CD4-positive, alpha-beta T cell treated with Interleukin-10 for 1 hour (primary cell): ENCODE data around the gene PAX8.
"Not testable (repeated sequence)": the region's sequence is repeated elsewhere in the genome, so short reads cannot be mapped to it uniquely, and the experiment has no call there.

Experiments
- DNase-seq: peaks from one replicate; pipeline ENCODE4 v3.0.0-alpha.2; 2020

Gene PAX8

DNA sequence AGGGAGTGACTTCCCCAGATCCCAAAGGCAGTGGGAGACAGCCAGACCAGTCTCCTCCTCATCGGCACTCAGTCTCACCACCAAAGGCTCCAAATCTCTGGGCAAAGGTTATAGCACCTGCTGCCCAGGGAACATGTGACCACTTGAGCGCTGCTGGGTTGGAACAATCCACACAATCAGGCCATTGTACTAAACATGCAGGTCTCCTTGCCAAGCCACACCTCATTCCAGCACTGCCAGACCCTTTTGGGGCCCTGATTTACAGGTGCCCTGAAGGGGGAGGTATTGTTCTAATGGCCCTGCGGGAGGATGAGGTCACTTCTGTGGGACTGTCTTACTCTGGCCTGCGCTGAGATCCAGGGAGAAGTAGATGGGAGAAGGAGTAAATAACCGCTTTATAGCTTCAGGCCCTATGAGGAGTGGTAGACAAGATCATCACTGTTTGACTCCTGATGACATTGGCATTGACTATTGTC lies 10.0 kb upstream of the PAX8 start:
- DNase-seq = not testable (repeated sequence)

DNA sequence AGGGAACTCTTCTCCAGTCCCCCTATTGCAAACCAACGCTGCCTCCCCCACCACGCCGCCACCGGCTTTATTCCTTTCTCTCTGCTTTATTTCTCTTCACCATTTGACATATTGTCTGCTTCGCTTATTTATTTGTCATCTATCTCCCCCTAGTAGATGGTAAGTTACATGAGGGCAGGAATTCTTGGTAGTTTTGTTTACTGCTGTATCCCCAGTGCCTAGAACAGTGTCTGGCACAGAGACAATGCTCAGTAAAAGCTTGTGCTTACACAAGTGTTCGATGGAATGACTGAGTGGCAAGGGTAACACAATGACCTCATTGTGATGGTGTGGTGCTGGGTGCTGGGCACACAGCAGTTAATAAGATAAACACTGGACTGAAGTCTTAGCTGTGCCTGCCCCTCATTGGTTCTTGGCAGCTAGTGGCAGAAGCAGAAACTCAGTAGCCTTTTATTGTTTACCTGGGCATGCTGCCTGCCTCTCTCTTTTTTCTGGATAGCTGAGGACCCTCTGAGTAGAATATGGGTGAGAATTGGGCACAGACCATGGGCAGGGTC lies 9.5 kb upstream of the PAX8 start:
- not testable (repeated sequence) for DNase-seq

DNA sequence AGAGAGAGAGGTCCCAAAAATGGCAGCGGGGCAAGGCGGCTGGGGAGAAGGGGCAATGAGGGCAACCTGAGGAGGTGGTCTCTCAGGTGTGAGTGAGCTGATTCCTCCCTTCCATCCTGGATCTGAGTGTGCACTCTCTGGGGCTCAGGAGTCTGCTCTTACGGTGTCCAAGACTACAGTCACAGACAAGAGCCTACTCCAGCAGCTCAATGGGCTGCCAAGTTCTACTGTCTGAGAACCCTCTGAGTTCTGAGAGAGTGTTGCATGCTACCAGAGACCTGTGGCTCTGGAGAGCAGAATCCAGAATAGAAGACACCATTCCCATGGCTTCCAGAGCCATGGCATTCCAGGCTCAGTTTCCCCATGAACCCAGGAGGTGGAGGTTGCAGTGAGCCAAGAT lies 7.1 kb upstream of the PAX8 start:
- no peak for DNase-seq

DNA sequence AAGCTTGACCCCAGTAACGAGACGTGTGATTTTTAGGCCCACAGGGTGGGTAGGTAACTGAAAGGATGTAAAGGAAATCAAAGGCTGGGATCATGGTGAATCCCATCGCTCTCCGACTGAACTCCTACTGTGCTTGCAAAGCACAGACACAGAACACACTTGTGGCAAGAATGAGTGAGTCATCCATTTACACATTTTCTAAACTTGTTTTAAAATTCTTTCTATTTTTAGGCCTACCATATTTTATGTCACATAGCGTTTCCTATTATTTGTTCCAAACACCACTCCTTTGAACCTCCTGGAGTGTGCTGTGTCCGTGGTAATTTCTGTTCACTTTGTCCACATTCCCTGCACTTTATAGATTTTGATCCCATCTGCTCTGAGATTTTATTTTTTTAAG lies 6.3 kb upstream of the PAX8 start:
- not testable (repeated sequence) for DNase-seq

DNA sequence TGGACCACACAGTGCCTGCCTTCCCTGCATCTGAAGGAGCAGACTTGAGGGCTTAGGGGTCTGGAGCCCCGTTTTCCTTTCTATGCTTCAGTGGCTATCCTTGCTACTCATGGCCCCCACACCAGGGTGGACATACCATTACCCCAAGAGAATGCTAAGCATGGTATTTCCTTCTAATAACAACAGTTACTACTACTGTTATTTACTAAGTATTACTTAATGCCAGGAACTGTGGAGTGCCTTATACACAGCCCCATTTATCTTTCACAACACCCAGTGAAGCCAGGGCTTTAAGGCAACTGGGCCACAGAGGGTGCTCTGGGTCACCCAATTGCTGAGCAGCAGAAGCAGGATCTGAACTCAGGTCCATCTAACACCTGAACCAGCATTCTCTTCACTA lies 5.8 kb upstream of the PAX8 start:
- DNase-seq = no peak

DNA sequence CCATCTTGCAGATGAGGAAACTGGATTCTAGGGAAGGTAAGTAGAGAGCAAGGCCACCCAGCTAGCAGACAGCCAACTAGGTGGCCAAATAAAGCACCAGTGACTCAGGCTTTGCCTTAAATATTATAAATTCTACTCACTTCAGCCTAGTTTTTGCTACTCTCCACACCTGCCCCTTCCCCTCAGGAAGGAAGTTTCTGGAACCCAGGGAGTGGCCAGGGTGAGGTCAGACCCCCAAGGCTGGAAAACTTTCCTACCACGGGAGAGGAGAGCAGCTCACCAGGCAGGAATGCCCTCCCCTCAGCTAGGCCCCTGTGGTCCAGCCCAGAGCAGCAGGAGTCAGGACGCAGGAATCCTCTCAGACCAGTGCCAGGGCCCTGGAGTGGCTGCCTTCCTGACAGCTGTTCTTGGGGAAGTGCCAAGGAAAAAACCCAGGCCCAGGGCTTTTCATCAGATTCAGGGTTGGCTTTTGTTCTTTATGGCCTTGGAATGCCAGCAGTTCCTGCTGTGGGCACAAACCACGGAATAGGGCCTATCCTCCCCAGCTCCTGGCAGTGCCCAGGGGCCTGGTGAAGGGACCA lies 5.1 kb upstream of the PAX8 start:
- DNase-seq = no peak

DNA sequence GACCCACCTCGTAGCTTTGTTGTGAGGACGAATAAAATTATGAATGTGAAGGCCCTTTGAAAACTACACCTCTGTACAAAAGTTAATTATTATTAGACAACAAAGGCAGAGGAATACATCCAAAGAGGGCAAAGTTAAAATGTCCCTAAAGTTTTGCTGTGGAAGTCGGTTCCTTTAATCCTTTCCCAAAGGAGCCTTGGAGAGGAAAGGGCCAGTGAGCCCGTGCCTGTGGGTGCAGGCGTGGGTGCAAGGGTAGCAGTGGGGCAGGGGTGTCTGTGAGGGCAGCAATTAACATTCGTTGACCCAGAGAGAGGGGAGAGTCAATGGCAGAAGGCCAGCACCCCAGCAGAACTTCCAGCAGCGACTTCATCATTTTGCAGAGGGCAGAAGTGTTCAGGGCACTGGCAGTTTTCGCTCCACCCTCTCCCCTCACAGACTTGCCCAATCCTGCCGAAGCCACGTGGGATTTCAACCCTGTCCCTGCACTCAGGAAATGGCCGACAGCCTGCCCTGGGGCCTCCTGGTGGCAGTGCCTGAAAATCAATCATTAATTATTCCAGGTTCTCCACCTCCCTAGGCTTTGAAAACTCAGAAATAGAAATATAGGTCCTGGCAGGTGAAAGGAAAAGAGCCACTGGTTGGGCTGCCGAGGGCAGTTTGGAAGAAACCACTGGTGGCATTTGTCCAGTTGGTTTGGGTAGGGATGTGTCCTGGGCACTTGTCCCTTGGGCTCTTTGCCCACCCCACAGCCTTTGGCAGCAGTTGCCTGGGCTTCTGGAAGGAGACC lies 4.2 kb upstream of the PAX8 start:
- DNase-seq = no peak

DNA sequence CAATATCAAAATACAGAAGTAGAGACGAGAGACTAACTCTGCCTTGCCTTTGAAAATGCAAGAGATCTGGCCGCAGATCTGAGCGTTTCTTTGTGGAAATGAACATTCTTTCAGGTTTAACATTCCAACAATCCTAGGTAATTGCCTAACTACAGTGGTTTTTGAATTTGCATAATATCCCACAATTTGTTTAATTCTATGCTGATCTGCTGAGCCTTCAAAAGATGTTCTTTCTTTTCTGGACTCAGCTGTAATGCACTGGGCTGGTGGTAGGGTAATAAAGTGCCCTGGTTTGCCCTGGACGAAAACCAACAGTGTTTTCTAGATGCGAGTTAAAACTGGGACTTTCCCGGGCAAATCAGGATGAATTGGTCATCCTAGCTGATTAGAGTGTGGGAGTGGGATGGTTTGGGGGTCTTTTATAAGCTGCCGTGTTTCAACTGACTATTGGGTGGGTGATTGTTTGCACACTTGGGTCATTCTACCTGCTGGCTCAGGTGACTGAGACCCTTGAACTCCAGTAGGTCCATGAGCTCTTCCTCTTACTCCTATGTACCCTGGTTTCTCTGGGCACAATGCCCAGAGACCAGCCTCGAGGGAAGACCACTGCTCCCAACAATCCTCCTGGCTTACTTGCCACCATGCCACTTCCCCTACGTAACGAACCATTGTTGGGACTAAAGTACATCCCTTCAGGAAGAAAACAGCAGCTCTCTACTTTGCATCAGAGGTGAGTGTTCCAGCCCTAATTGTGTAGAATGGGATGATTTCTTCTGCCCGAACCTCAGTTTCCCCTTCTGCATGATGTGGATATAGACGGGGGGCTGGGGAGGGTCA lies 3.4 kb upstream of the PAX8 start:
- DNase-seq = no peak

DNA sequence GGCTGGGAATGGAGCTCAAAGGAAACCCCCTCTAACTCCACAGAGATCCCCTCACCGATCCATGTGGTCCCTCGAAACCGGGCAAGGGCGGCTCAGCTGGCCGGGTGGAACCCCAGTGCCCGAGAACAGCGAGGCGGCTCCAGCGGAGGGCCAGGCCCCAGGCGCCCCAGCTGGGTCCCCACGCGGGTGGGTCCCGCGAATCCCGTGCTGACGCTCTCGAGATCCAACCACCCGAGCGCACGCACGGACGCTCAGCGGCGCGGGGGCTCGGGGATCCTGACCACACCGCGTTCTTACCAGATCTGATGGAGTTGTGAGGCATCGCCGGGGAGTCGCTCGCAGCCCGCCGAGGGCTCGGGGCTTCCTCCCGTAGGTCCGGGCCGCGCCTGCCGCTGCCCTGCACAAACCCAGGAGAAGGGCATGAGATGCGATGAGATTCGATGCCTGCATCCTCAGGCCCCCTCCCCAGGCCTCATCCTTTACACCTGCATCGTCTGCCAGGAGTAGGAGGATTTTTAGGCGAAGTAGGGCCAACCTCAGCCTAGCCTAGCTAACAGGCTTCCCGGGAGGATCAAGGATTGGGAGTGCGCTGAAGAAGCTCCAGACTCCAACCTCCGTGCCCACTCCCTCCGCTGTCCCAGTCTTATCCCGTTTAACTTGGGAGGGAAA lies 514 bp downstream of the PAX8 start:
- no peak for DNase-seq

DNA sequence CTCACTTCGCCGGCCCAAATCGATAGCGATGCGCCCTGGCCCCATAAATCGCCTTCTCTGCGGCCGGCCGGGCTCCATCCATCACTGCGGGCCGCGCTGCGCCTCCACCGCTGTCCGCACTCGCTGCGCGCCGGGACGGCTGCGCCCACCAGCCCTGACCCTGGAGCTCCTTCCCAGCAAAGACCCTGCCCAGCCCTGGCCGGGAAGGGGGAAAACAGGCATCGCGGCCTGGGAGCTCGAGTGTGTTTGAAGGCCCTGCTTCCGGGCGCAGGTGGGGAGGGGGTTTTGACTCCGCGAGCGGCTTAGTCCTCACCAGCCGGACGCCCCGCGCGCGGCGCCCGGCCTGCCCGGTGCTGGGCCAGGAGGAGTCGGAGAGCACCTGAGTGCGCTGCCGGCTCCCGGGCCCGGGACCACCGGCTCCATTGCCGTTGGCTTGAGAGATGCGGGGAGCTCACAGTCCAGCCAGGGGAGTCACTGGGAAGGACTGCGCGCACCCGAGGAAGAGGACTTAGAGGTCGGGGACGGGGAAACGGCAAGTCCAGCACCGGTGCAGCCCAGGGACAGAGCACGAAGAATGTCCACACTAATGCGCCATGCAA lies 1.1 kb downstream of the PAX8 start:
- DNase-seq = no peak

DNA sequence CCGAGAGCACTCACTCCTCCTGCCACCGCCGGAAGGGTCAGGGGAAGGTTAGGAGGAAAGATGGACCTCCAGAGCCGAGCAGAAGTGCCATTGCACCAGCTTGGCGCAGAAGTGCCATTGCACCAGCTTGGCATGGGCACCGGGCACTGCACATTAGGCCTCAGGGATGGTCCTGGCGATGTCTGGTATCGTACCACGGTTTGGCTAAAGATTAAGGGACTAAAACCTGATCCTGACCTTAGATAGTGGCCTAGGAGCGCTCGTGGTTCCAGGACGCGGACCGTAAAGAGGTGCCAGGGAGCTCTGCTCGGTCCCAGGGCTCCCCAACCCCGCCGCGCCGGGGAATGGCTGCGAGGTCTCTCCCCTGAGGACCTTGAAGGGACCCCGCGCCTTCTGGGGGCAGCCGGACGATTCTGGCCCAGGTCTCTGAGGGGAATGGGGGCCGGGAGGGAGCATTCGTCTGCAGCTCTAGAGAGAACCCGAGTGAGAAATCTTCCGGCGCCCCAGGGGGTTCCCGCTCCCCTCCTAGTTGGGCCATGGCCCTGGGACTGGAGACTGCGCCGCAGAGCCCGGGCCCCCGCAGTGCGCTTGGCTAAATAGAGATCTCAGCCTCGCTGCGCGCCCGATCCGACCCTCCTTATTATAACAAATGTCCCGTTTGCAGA lies 1.8 kb downstream of the PAX8 start:
- no peak for DNase-seq

DNA sequence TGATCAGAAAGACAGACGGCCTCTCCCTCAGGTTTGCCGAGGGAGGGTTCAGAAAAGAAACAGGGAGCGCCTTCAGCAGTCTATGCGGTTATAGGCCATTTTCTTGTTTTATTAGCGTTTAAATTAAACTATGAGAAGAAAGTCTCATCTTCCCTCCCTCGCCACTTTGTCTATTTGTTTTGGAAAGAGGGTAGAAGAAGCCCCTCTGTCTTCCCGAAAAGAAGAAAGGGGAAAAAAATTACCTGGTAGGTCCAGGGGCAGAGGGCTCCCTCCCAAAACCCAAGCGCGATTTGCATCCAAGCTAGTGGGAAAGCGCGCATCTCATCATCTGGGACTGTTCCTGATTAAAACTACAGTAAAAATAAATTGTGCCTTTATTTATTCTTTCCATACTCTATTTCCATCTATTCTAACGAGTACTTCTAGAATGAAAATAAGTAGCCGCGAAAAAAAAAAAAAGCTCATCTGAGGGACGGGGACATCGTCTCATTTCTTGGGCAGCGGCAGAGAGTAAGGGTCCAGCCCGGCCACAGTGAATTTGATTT lies 2.4 kb downstream of the PAX8 start:
- no peak for DNase-seq

DNA sequence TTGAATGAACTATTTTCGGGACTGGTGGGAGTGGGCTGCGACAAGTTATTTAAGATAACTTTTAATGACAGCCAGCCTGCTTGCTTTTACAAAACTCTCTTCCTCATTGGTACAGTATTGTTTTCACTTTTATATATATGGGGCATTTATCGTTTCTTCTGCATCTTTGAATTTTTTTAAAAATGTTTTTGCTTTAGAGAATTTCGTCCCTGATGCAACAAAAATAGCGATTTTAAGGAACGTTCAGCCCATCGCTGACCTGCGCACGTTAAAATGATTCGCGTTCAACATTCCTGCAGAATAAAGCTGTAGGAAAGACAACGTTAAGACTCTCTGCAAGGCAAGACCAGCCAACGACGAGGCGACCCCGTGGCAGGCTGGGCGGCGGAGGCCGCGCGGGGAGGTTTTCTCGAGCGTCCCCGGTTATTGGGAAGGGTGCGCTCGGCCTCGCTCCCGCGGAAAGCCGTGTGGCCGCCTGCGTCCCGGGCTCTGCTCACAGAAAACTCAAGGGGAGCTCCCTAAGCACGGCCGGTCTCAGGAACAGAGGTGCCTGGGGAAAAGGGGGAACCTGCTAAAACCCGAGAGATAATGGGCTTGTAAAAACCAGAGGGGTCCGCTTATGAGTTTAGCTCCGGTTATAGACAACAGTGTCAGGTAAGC lies 3.0 kb downstream of the PAX8 start:
- DNase-seq = no peak

DNA sequence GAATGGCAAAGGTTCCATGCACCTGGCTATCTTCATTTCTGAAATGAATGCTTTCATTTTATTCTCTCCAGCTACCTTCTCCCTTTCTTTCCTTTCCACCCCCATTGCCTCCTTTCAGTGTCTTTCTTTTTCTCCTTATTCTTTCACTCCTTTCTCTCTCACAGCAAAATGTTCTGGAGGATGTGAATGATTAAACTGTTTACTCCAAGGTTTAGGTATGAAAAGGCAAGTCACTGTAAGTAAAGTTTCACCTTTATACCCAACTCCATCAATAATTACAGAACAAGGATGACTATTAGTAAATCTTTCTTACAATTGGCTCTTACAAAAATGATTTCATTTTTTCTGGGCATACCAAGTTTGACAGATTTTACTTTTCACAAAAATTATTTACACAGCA lies 4.3 kb downstream of the PAX8 start:
- no peak for DNase-seq

DNA sequence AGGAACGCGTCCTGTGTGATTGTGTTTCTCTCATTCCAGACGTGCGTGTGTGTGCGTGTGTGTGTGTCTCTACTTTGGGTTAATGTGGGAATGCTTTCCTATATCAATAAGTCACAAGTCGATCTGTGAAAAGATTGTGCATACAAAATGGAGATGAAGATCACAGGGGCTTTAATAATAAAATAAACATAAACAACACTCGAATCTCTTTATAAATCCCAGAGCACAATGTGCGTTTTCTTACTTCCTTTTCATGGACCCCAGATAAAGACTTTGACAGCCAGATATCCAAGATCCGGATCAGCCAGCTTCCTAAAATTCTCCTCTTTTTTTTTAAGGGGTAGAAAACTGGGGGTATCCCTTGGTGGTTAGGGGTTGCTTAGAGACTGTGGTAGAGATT lies 4.7 kb downstream of the PAX8 start:
- DNase-seq = no peak

DNA sequence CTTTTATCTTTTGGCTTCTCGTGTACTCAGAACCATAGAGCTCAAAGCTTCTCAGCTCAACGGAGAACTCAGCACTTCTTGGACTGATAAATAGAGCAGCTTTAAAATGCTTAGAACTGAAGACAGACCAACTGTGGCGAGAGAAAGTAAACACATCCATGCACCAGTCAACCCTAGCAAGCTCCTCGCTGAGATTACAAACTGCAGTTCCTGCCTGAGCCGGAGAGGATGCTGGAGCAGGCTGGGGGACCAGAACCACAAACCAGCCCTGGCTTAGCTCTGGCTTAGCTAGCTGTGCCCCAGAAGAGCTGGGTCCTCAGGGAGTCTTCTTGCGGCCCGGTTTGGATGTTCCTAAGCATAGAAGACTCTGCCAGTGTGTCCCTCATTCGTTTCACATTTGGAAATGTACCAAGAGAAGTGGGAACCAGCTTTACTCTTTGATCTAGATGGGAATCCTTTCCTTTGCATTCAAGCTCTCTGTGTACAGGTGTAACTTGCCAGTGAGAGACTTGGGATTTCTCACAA lies 5.6 kb downstream of the PAX8 start:
- DNase-seq = peak; percentile 23

DNA sequence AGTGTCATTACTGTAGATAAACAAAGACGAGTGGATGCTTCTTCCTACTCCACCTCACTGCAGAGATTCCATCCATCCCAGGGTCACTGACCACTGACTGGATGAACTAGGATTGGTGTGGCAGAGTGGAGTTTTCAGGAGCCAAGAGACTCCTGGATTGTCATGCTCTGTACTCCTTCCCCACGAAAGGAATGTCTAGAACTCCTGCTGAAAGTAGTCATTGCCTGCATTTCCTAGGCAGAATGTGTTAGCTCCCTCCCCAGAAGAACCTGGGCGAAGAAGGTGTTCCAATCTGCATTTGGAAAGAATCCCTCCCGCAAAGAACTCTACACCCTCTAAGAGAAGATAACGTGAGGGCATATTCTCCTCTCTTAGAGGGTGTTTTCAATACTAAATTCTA lies 6.2 kb downstream of the PAX8 start:
- no peak for DNase-seq

DNA sequence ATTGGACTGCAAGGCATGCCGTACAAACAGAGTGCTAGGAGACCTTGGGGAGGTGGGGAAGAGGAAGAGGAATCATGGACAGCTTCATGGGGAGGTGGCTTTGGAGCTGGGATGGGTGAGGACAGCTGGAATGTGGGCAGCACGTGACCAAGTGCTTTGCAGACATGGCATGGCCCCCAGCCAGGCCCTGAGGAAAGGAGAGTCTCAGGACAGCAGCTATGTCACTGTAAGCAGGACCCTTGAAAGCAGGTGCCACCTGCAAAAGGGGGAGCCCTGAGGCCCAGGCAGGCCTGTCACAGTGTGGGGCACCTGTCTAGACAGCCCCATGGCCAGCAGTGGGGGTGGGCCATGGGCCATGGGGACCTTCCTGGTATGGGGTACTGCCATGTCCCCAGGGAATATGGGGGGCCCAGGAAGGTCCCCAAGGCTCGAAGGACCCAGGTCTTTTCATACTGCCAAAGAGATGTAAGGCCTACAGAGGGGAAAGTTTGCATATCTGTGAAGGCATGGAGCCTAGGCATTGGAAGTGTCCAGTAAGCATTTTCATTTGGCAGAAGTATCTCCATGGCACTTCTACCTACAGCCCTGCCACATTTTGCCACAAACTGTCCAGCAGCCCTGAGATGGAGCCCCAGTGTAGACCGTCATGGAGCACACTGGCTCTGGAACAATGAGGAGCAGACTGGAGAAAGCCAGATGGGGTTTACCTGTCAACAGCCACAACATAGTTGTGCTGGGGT lies 9.9 kb downstream of the PAX8 start:
- DNase-seq = no peak

DNA sequence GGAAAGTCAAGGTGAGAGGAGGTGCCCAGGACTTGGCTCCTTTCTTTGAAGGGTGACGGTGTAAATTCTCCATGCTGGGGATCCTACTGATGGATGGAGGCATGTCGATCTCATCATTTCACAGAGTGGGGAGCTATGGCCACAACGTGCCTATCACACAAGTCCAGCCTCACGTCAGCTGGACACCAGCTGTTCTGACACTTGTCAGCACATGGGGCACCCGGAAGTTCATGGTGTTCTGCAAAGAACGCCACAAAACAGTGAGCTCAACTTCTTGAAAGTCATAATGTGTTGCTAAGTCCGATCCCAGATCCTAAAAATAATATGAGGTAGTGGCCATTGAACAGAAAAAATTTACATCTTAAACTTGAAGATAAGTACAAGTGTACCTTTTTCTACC lies 12.3 kb downstream of the PAX8 start:
- no peak for DNase-seq
